ENCODE measurements around the gene NAA15. TPM values are rescaled to one million over a fixed set of nuclear protein-coding genes. Genes with fewer than 3 reads are reported as not detected.
A peak's percentile ranks its signal among the peaks of the same experiment; 100 is the strongest.

NAA15 gene
- total RNA-seq, 1 experiment from 2014 or later: 55.0 TPM

DNA sequence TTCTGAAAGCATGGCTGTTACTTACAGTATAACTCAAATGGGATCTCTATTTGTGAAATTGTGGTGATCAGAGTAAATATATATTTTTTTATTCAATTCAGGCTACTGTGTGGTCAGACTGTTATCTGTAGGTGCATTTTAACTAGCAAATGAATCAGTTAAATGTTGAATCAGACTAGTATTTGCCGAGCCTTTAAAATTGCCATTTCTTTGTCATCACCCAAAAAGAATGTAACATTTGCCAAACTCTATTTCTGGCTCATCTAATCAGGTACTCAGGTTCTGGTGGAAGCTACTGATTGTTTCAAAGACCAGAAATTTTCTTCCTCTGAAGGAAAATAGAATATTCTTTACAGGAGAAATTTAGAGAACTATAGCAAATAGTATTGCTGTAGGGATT lies 1.8 kb upstream of the NAA15 start:
- ChIA-PET POLR2A (no interaction called here), CTCF (no interaction called here)
- TF ChIP-seq, protein P1, sequence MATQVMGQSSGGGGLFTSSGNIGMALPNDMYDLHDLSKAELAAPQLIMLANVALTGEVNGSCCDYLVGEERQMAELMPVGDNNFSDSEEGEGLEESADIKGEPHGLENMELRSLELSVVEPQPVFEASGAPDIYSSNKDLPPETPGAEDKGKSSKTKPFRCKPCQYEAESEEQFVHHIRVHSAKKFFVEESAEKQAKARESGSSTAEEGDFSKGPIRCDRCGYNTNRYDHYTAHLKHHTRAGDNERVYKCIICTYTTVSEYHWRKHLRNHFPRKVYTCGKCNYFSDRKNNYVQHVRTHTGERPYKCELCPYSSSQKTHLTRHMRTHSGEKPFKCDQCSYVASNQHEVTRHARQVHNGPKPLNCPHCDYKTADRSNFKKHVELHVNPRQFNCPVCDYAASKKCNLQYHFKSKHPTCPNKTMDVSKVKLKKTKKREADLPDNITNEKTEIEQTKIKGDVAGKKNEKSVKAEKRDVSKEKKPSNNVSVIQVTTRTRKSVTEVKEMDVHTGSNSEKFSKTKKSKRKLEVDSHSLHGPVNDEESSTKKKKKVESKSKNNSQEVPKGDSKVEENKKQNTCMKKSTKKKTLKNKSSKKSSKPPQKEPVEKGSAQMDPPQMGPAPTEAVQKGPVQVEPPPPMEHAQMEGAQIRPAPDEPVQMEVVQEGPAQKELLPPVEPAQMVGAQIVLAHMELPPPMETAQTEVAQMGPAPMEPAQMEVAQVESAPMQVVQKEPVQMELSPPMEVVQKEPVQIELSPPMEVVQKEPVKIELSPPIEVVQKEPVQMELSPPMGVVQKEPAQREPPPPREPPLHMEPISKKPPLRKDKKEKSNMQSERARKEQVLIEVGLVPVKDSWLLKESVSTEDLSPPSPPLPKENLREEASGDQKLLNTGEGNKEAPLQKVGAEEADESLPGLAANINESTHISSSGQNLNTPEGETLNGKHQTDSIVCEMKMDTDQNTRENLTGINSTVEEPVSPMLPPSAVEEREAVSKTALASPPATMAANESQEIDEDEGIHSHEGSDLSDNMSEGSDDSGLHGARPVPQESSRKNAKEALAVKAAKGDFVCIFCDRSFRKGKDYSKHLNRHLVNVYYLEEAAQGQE (IDR thresholded peaks at IDR 0.05; ENCODE audit: insufficient read depth in 1 of 2, low read depth in 2 of 2, low read length in 1 of 2): no peak
- TF ChIP-seq TCF7L2 (IDR thresholded peaks at IDR 0.05; ENCODE audit: low read depth, low read length) (no peak), POLR2AphosphoS5 (IDR thresholded peaks at IDR 0.05; ENCODE audit: low read depth, low read length) (no peak), SIN3A (IDR thresholded peaks at IDR 0.05; ENCODE audit: borderline replicate concordance, insufficient read depth, low read depth, low read length) (no peak)
- TF ChIP-seq, protein P2, sequence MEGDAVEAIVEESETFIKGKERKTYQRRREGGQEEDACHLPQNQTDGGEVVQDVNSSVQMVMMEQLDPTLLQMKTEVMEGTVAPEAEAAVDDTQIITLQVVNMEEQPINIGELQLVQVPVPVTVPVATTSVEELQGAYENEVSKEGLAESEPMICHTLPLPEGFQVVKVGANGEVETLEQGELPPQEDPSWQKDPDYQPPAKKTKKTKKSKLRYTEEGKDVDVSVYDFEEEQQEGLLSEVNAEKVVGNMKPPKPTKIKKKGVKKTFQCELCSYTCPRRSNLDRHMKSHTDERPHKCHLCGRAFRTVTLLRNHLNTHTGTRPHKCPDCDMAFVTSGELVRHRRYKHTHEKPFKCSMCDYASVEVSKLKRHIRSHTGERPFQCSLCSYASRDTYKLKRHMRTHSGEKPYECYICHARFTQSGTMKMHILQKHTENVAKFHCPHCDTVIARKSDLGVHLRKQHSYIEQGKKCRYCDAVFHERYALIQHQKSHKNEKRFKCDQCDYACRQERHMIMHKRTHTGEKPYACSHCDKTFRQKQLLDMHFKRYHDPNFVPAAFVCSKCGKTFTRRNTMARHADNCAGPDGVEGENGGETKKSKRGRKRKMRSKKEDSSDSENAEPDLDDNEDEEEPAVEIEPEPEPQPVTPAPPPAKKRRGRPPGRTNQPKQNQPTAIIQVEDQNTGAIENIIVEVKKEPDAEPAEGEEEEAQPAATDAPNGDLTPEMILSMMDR (IDR thresholded peaks at IDR 0.05): no peak
- no peaks in the 10 kb centered on the region for H3K9me3 ChIP-seq (ENCODE audit: control insufficient read depth, insufficient read depth, low read depth, low read length)
- in situ Hi-C loops (cut with HindIII; ENCODE audit: low pct_unique_long_range_greater_than_20kb, low sequenced_read_pairs): no loop called here
- peak overlapping the region; percentile 84 for H3K27ac ChIP-seq (ENCODE audit: low read length)
- H3K4me3 ChIP-seq (ENCODE audit: low read depth in 2 of 2, low read length in 2 of 2): peak overlapping the region in 1 of 2 experiments; percentile 91; a peak in 3 of 4 replicates
- H3K27me3 ChIP-seq (ENCODE audit: control insufficient read depth, insufficient read depth, low read length): no peaks in the 10 kb centered on the region
- ATAC-seq (no peak), DNase-seq (ENCODE audit: low read depth, low spot score) (no peak)
- peaks cover 11% of the 10 kb centered on the region; the same call in 1 of the 2 replicates for H3K4me1 ChIP-seq (ENCODE audit: control insufficient read depth, insufficient read depth, low read length)
- intact Hi-C loops (cut with micrococcal nuclease; ENCODE audit: unreplicated experiment): no loop called here
- H3K36me3 ChIP-seq (ENCODE audit: control insufficient read depth, insufficient read depth, low read length): peaks cover 10% of the 10 kb centered on the region
- no TSS peak for BruUV-seq (replicated peaks)

DNA sequence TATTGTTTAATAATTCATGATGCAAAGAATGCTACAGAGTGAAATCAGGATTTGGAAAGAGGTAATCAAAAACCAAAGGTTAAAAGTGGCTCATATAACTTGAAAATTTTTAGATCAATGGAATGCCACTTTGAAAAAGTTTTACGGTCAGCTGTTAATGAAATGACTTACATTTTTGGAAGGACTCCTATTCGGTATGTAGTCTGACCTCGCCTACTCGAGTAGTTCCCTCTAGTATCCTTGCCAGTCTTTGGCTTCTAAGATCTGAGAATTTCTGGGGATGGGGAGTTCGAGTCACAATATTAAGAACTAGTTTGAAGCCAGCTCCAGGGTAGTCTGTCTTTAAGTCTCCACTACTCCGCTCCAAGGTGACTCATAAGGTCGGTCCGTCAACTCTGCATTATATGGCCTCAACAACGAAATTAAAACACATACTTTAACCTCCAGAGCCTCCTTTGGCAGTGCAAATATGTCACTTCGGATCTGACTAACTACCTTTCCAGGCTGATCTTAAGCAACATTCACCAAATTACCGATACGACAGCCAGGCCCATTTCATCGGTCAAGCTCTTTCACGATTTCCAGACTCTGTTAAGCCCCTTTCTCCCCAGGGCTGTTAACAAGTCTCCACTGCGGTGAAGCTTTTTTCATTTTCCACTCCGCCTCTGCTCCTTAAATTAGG lies 733 bp upstream of the NAA15 start:
- Histone ChIP-seq H3K27me3 (ENCODE audit: control insufficient read depth, insufficient read depth, low read length) (no peaks in the 10 kb centered on the region), H3K4me3 (ENCODE audit: low read depth in 2 of 2, low read length in 2 of 2) (peak overlapping the region; percentile 91 to 95), H3K9me3 (ENCODE audit: control insufficient read depth, insufficient read depth, low read depth, low read length) (no peaks in the 10 kb centered on the region), H3K27ac (ENCODE audit: low read length) (peak overlapping the region; percentile 84), H3K36me3 (ENCODE audit: control insufficient read depth, insufficient read depth, low read length) (peaks cover 6% of the 10 kb centered on the region), H3K4me1 (ENCODE audit: control insufficient read depth, insufficient read depth, low read length) (peaks cover 11% of the 10 kb centered on the region; the same call in 1 of the 2 replicates)
- DNase-seq (ENCODE audit: low read depth, low spot score) (peak; percentile 39), ATAC-seq (peak; percentile 20)
- BruUV-seq (replicated peaks): TSS peak; percentile 92
- in situ Hi-C loops (cut with HindIII; ENCODE audit: low pct_unique_long_range_greater_than_20kb, low sequenced_read_pairs) (no loop called here), intact Hi-C loops (cut with micrococcal nuclease; ENCODE audit: unreplicated experiment) (no loop called here)
- CTCF ChIA-PET: no interaction called here
- POLR2A ChIA-PET: interaction anchor here (0.5 to 0.7 kb wide), 2 partner anchors 59 to 110 kb away, joined by 3 to 8 read pairs; no protein-coding TSS in a partner anchor
- TF ChIP-seq, protein P1 (IDR thresholded peaks at IDR 0.05; ENCODE audit: insufficient read depth in 1 of 2, low read depth in 2 of 2, low read length in 1 of 2): no peak
- TF ChIP-seq POLR2AphosphoS5 (IDR thresholded peaks at IDR 0.05; ENCODE audit: low read depth, low read length) (no peak), SIN3A (IDR thresholded peaks at IDR 0.05; ENCODE audit: borderline replicate concordance, insufficient read depth, low read depth, low read length) (no peak), TCF7L2 (IDR thresholded peaks at IDR 0.05; ENCODE audit: low read depth, low read length) (no peak)
- TF ChIP-seq, protein P2 (IDR thresholded peaks at IDR 0.05): no peak

Data from Panc1 (cell line).